T-helper 17 cell (primary cell): ENCODE data around the gene CYCS. TPM values are rescaled to one million over a fixed set of nuclear protein-coding genes. Genes with fewer than 3 reads are reported as not detected.
A peak's percentile ranks its signal among the peaks of the same experiment; 100 is the strongest.
"Not testable (repeated sequence)": the region's sequence is repeated elsewhere in the genome, so short reads cannot be mapped to it uniquely, and the experiment has no call there.

Experiments used
- ATAC-seq: fragments of 150-1000 bp; cut with Tn5 transposase; 2 replicates; pipeline ENCODE4 v1.10.0; 2021; ENCODE audit warnings: mild to moderate bottlenecking, moderate library complexity
- DNase-seq, 3 donors: peaks; one replicate each; pipeline versions ENCODE4 v3.0.0 to v3.0.0-alpha.2; 2020 to 2021
- H3K9me3 ChIP-seq: one replicate; pipeline ENCODE4 v1.7.0; 2013; ENCODE audit warnings: low read length, mild to moderate bottlenecking; ENCODE audit not compliant: control insufficient read depth, poor library complexity, severe bottlenecking
- H3K27ac Mint-ChIP-seq: one replicate; pipeline ENCODE4 v1.8.0; 2022; ENCODE audit warnings: mild to moderate bottlenecking, moderate library complexity, mixed read lengths
- H3K27me3 Mint-ChIP-seq: one replicate; pipeline ENCODE4 v1.8.0; 2022; ENCODE audit warnings: mixed read lengths
- H3K36me3 Mint-ChIP-seq: one replicate; pipeline ENCODE4 v1.8.0; 2022; ENCODE audit warnings: low read depth, mixed read lengths
- H3K4me1 Mint-ChIP-seq: one replicate; pipeline ENCODE4 v1.8.0; 2022; ENCODE audit warnings: mild to moderate bottlenecking, mixed read lengths
- H3K4me3 Mint-ChIP-seq: one replicate; pipeline ENCODE4 v1.8.0; 2022; ENCODE audit warnings: mild to moderate bottlenecking, moderate library complexity, mixed read lengths
- total RNA-seq, 4 donors: library from RNA in 2 of 4; stranded (reverse) in 2 of 4; gene quantifications; one replicate each; pipeline ENCODE4 v1.2.3 and lab custom pipeline; 2022 to 2026

The CYCS gene
- total RNA-seq, 2 donors from 2014 or later = 141 to 143 TPM

- ATAC-seq = no peak
- peaks cover 20% of the 10 kb centered on the region for H3K27me3 Mint-ChIP-seq
- H3K4me3 Mint-ChIP-seq = no peak overlapping the region
Observed at GRCh38 chr7:25105911-25106310, 19.1 kb downstream of the CYCS start.

GRCh38 chr7:25103773-25104172 lies 21.3 kb downstream of the CYCS start:
- no peak overlapping the region for H3K4me3 Mint-ChIP-seq
- no peak overlapping the region for H3K27ac Mint-ChIP-seq
- peaks cover 3% of the 10 kb centered on the region for H3K36me3 Mint-ChIP-seq
- DNase-seq = no peak
- ATAC-seq = no peak
- peaks cover 20% of the 10 kb centered on the region for H3K27me3 Mint-ChIP-seq
- no peaks in the 10 kb centered on the region for H3K4me1 Mint-ChIP-seq
- H3K9me3 ChIP-seq = no peaks in the 10 kb centered on the region

More at GRCh38 chr7:25105911-25106310, 19.1 kb downstream of the CYCS start:
- no peak overlapping the region for H3K27ac Mint-ChIP-seq
- peaks cover 3% of the 10 kb centered on the region for H3K36me3 Mint-ChIP-seq
- H3K9me3 ChIP-seq = no peaks in the 10 kb centered on the region
- H3K4me1 Mint-ChIP-seq = no peaks in the 10 kb centered on the region
- no peak for DNase-seq

- Mint-ChIP-seq H3K4me3 (no peak overlapping the region), H3K27me3 (peaks cover 20% of the 10 kb centered on the region), H3K4me1 (peaks cover 2% of the 10 kb centered on the region), H3K36me3 (peaks cover 5% of the 10 kb centered on the region), H3K27ac (no peak overlapping the region)
- ATAC-seq (no peak), DNase-seq (no peak)
- no peaks in the 10 kb centered on the region for H3K9me3 ChIP-seq
Observed at GRCh38 chr7:25101817-25102216, 23.2 kb downstream of the CYCS start.

GRCh38 chr7:25098096-25099046 lies 26.7 kb downstream of the CYCS start:
- Mint-ChIP-seq H3K27me3 (peaks cover under 1% of the 10 kb centered on the region), H3K36me3 (peaks cover 2% of the 10 kb centered on the region), H3K4me1 (peaks cover 9% of the 10 kb centered on the region), H3K4me3 (no peak overlapping the region), H3K27ac (no peak overlapping the region)
- H3K9me3 ChIP-seq = no peaks in the 10 kb centered on the region
- peak; percentile 28 to 47 (median 32) for DNase-seq
- peak; percentile 92 for ATAC-seq

- H3K27me3 Mint-ChIP-seq = no peaks in the 10 kb centered on the region
- no peak overlapping the region for H3K4me3 Mint-ChIP-seq
- peak overlapping the region; percentile 14 for H3K27ac Mint-ChIP-seq
- H3K9me3 ChIP-seq = no peaks in the 10 kb centered on the region
- H3K4me1 Mint-ChIP-seq = peaks cover 12% of the 10 kb centered on the region
- H3K36me3 Mint-ChIP-seq = peaks cover 2% of the 10 kb centered on the region
- DNase-seq (no peak), ATAC-seq (no peak)
Observed at GRCh38 chr7:25095516-25096345, 29.3 kb downstream of the CYCS start.

GRCh38 chr7:25093268-25093826 lies 31.7 kb downstream of the CYCS start:
- Mint-ChIP-seq H3K4me3 (no peak overlapping the region), H3K27me3 (no peaks in the 10 kb centered on the region), H3K27ac (no peak overlapping the region), H3K4me1 (peaks cover 12% of the 10 kb centered on the region), H3K36me3 (peaks cover 2% of the 10 kb centered on the region)
- peak; percentile 90 for ATAC-seq
- DNase-seq = peak; percentile 53 to 74 (median 57)
- H3K9me3 ChIP-seq = no peaks in the 10 kb centered on the region

GRCh38 chr7:25091779-25092178 lies 33.3 kb downstream of the CYCS start:
- ATAC-seq = no peak
- H3K4me1 Mint-ChIP-seq = peaks cover 9% of the 10 kb centered on the region
- H3K27me3 Mint-ChIP-seq = no peaks in the 10 kb centered on the region
- no peak overlapping the region for H3K27ac Mint-ChIP-seq
- H3K36me3 Mint-ChIP-seq = no peaks in the 10 kb centered on the region
- DNase-seq = no peak
- no peaks in the 10 kb centered on the region for H3K9me3 ChIP-seq
- no peak overlapping the region for H3K4me3 Mint-ChIP-seq

GRCh38 chr7:25091176-25091575 lies 33.9 kb downstream of the CYCS start:
- Mint-ChIP-seq H3K4me3 (no peak overlapping the region), H3K27me3 (no peaks in the 10 kb centered on the region), H3K4me1 (peaks cover 9% of the 10 kb centered on the region), H3K36me3 (no peaks in the 10 kb centered on the region), H3K27ac (no peak overlapping the region)
- ATAC-seq (no peak), DNase-seq (no peak)
- H3K9me3 ChIP-seq = no peaks in the 10 kb centered on the region

GRCh38 chr7:25090374-25090773 lies 34.7 kb downstream of the CYCS start:
- ATAC-seq (no peak), DNase-seq (no peak)
- peaks cover 9% of the 10 kb centered on the region for H3K4me1 Mint-ChIP-seq
- no peaks in the 10 kb centered on the region for H3K27me3 Mint-ChIP-seq
- no peak overlapping the region for H3K4me3 Mint-ChIP-seq
- no peak overlapping the region for H3K27ac Mint-ChIP-seq
- H3K36me3 Mint-ChIP-seq = no peaks in the 10 kb centered on the region
- no peaks in the 10 kb centered on the region for H3K9me3 ChIP-seq

GRCh38 chr7:25087855-25088254 lies 37.2 kb downstream of the CYCS start:
- H3K4me1 Mint-ChIP-seq = no peaks in the 10 kb centered on the region
- H3K4me3 Mint-ChIP-seq = no peak overlapping the region
- ATAC-seq = no peak
- no peaks in the 10 kb centered on the region for H3K36me3 Mint-ChIP-seq
- no peak for DNase-seq
- H3K9me3 ChIP-seq = no peaks in the 10 kb centered on the region
- no peak overlapping the region for H3K27ac Mint-ChIP-seq
- peaks cover 4% of the 10 kb centered on the region for H3K27me3 Mint-ChIP-seq

- no peak for DNase-seq
- no peak for ATAC-seq
- H3K36me3 Mint-ChIP-seq = peaks cover 3% of the 10 kb centered on the region
- peaks cover 12% of the 10 kb centered on the region for H3K27me3 Mint-ChIP-seq
- no peak overlapping the region for H3K27ac Mint-ChIP-seq
- H3K4me1 Mint-ChIP-seq = peaks cover 2% of the 10 kb centered on the region
- no peaks in the 10 kb centered on the region for H3K9me3 ChIP-seq
- no peak overlapping the region for H3K4me3 Mint-ChIP-seq
Observed at GRCh38 chr7:25084821-25085220, 40.2 kb downstream of the CYCS start.

GRCh38 chr7:25083201-25083600 lies 41.9 kb downstream of the CYCS start:
- no peak overlapping the region for H3K27ac Mint-ChIP-seq
- H3K4me3 Mint-ChIP-seq = no peak overlapping the region
- H3K27me3 Mint-ChIP-seq = peaks cover 23% of the 10 kb centered on the region
- H3K4me1 Mint-ChIP-seq = peaks cover 2% of the 10 kb centered on the region
- DNase-seq (no peak), ATAC-seq (no peak)
- H3K9me3 ChIP-seq = no peaks in the 10 kb centered on the region
- H3K36me3 Mint-ChIP-seq = peaks cover 3% of the 10 kb centered on the region

- not testable (repeated sequence) for ATAC-seq, H3K27ac Mint-ChIP-seq, DNase-seq, H3K4me3 Mint-ChIP-seq, H3K9me3 ChIP-seq, H3K4me1 Mint-ChIP-seq
- Mint-ChIP-seq H3K27me3 (peaks cover 34% of the 10 kb centered on the region), H3K36me3 (peaks cover 12% of the 10 kb centered on the region)
Observed at GRCh38 chr7:25082041-25082440, 43.0 kb downstream of the CYCS start.
